Measurements from ENCODE around the gene TTC38.

TTC38 gene

GRCh38 chr22:46287873-46288751, 20.3 kb downstream of the TTC38 start:
- H3K79me2 ChIP-seq (ENCODE audit: control insufficient read depth, low read length): no peaks in the 10 kb centered on the region
- peak overlapping the region; percentile 54 for H3K4me2 ChIP-seq (ENCODE audit: low read length)
- H3K4me3 ChIP-seq (ENCODE audit: low read length): peak overlapping the region; percentile 50
- H3K36me3 ChIP-seq (ENCODE audit: control insufficient read depth, low read length): no peaks in the 10 kb centered on the region
- H3K27me3 ChIP-seq (ENCODE audit: control insufficient read depth, low read length): no peaks in the 10 kb centered on the region
- H3K9me2 ChIP-seq (replicated peaks; ENCODE audit: control insufficient read depth, low read length): no peaks in the 10 kb centered on the region
- no peaks in the 10 kb centered on the region for H4K20me1 ChIP-seq (ENCODE audit: control insufficient read depth, insufficient read depth, low read depth, low read length)
- H3K27ac ChIP-seq (ENCODE audit: low read depth, low read length): peak overlapping the region; percentile 28
- no peaks in the 10 kb centered on the region for H3K9me3 ChIP-seq (ENCODE audit: control insufficient read depth, insufficient read depth, low read length)
- peaks cover 36% of the 10 kb centered on the region for H3K4me1 ChIP-seq (ENCODE audit: control insufficient read depth, low read length)
- TF ChIP-seq EZH2phosphoT487 (IDR thresholded peaks at IDR 0.05; ENCODE audit: borderline replicate concordance, low read length) (no peak), CTCF (IDR thresholded peaks at IDR 0.05; ENCODE audit: low read depth, low read length, poor library complexity, severe bottlenecking) (no peak)
- H3F3A ChIP-seq (ENCODE audit: control insufficient read depth, insufficient read depth): no peaks in the 10 kb centered on the region

DNA sequence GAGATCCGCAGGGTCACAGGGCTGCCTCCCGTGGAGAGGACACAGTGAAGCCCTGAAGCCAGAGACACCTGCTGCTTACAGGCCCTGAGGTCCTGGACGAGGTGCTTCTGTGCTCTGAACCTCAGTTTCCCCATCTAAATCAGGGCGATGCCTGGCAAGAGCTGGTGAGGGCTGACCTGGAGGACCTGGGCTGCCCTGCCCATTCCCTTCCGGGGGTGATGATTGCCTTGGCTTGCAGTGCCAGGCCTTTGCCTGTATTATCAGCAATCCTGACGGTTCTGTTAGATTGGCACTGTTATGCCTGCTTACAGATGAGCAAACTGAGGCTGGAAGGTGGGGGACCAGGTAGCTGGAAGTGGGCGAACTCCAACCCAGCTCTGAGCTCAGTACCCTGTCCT, 21.0 kb downstream of the TTC38 start:
- no peaks in the 10 kb centered on the region for H3K27me3 ChIP-seq (ENCODE audit: control insufficient read depth, low read length)
- H3F3A ChIP-seq (ENCODE audit: control insufficient read depth, insufficient read depth): peaks cover 2% of the 10 kb centered on the region; the same call in 1 of the 2 replicates
- peak overlapping the region; percentile 50; the same call in 1 of the 2 replicates for H3K4me3 ChIP-seq (ENCODE audit: low read length)
- H3K36me3 ChIP-seq (ENCODE audit: control insufficient read depth, low read length): no peaks in the 10 kb centered on the region
- H3K4me2 ChIP-seq (ENCODE audit: low read length): peak overlapping the region; percentile 54
- H4K20me1 ChIP-seq (ENCODE audit: control insufficient read depth, insufficient read depth, low read depth, low read length): no peaks in the 10 kb centered on the region
- no peak overlapping the region for H3K27ac ChIP-seq (ENCODE audit: low read depth, low read length)
- H3K4me1 ChIP-seq (ENCODE audit: control insufficient read depth, low read length): peaks cover 43% of the 10 kb centered on the region
- no peaks in the 10 kb centered on the region for H3K9me3 ChIP-seq (ENCODE audit: control insufficient read depth, insufficient read depth, low read length)
- H3K9me2 ChIP-seq (replicated peaks; ENCODE audit: control insufficient read depth, low read length): no peaks in the 10 kb centered on the region
- H3K79me2 ChIP-seq (ENCODE audit: control insufficient read depth, low read length): no peaks in the 10 kb centered on the region
- TF ChIP-seq CTCF (IDR thresholded peaks at IDR 0.05; ENCODE audit: low read depth, low read length, poor library complexity, severe bottlenecking): no peak
- TF ChIP-seq EZH2phosphoT487 (IDR thresholded peaks at IDR 0.05; ENCODE audit: borderline replicate concordance, low read length): no peak

- no peak overlapping the region for H3K4me2 ChIP-seq (ENCODE audit: low read length)
Observed at GRCh38 chr22:46289244-46289891, 21.6 kb downstream of the TTC38 start.

More at GRCh38 chr22:46289244-46289891, 21.6 kb downstream of the TTC38 start:
- Histone ChIP-seq H3K9me2 (replicated peaks; ENCODE audit: control insufficient read depth, low read length) (no peaks in the 10 kb centered on the region), H3K4me3 (ENCODE audit: low read length) (no peak overlapping the region), H4K20me1 (ENCODE audit: control insufficient read depth, insufficient read depth, low read depth, low read length) (no peaks in the 10 kb centered on the region), H3K4me1 (ENCODE audit: control insufficient read depth, low read length) (peaks cover 48% of the 10 kb centered on the region), H3K27me3 (ENCODE audit: control insufficient read depth, low read length) (no peaks in the 10 kb centered on the region), H3K36me3 (ENCODE audit: control insufficient read depth, low read length) (no peaks in the 10 kb centered on the region), H3K9me3 (ENCODE audit: control insufficient read depth, insufficient read depth, low read length) (no peaks in the 10 kb centered on the region), H3F3A (ENCODE audit: control insufficient read depth, insufficient read depth) (peaks cover 3% of the 10 kb centered on the region; the same call in 1 of the 2 replicates), H3K27ac (ENCODE audit: low read depth, low read length) (no peak overlapping the region), H3K79me2 (ENCODE audit: control insufficient read depth, low read length) (no peaks in the 10 kb centered on the region)
- no peak for TF ChIP-seq EZH2phosphoT487 (IDR thresholded peaks at IDR 0.05; ENCODE audit: borderline replicate concordance, low read length)
- TF ChIP-seq CTCF (IDR thresholded peaks at IDR 0.05; ENCODE audit: low read depth, low read length, poor library complexity, severe bottlenecking): no peak
